SKM-1 treated with dmso at 0.1 percent for 144 hours (cell line): Measurements from ENCODE around the gene CSN3.
"Not testable (repeated sequence)": the region's sequence is repeated elsewhere in the genome, so short reads cannot be mapped to it uniquely, and the experiment has no call there.

Experiments used
- DNase-seq: peaks from one replicate; lab custom pipeline; 2025; ENCODE audit not compliant: unreplicated experiment; lab: John Stamatoyannopoulos, UW

Gene CSN3, protein sequence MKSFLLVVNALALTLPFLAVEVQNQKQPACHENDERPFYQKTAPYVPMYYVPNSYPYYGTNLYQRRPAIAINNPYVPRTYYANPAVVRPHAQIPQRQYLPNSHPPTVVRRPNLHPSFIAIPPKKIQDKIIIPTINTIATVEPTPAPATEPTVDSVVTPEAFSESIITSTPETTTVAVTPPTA

DNA sequence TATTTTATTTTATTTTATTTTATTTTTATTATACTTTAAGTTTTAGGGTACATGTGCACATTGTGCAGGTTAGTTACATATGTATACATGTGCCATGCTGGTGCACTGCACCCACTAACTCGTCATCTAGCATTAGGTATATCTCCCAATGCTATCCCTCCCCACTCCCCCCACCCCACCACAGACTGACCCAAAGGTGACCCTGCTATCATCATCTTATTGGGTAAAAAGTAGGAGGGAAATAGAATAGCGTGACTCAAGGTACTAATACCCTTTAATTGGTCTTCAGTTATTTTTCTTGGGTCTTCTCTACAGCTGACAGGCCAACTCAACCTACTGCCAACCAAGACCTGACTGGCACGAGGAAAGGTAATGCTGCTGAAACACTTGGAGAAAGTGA, at the start of gene CSN3:
Gene CSN3 (plus strand): TSS at position 301 of the 400 bp plus-strand sequence. CDS start 2,223 bp downstream, outside the sequence.
- not testable (repeated sequence) for DNase-seq

DNA sequence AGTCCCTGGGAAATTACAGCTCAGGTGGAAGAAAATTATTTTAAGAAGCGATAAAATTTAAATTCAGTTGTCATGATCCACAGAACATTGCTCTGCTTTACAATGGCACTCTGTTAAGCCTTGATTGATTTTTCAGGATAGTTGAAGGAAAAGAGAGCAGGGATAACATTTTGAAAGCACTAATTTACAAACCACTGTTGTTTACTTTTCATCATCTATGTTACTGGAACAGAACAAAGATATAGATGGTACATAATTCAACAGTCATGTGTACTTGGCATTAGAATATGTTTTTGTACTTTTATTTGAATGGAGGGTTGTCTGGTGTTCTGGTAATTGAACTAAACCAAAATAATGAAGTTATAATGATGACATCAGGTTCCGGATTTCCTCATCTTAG, 49.5 kb upstream of the CSN3 start:
- DNase-seq = no peak

DNA sequence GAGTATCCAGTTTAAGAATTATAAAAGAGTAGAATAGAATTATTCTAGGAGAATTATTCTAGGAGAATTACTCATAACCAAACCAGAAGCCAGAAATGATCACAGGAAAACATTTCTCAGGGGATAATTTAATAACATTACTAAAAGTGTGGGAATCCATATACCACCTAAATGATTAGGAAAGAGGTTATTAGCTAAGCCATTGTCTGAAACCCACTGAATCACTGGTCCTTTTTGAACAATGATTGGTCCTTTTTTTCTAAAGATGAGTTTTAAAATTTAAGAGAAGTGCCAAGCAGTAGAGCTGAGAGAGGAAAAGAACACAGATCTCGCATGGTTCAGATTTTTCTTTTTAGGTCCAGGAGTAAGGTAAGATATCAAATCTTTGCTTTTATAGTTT, 47.0 kb upstream of the CSN3 start, which contains the start of gene ODAM:
Gene ODAM (plus strand): TSS at position 301 of the 400 bp plus-strand sequence. CDS start 819 bp downstream, outside the sequence.
- DNase-seq = no peak

DNA sequence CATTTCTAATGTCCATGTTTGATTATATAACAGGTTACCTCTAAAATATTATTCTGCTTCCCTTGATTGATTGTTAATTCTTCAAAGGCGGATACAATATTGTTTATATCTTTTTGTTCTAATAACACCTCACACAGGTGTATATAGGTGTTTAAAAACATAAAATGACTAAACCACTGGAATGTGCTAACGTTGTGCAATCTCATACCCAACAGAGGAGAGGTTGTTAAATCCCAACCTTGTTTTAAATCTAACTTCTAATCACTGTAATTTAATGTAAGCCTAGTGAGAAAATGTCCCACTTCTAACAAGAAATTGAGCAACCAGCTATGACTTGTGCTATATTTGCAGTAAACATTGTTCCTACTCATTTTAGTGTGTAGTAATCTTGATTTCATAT, 45.5 kb upstream of the CSN3 start:
- no peak for DNase-seq

DNA sequence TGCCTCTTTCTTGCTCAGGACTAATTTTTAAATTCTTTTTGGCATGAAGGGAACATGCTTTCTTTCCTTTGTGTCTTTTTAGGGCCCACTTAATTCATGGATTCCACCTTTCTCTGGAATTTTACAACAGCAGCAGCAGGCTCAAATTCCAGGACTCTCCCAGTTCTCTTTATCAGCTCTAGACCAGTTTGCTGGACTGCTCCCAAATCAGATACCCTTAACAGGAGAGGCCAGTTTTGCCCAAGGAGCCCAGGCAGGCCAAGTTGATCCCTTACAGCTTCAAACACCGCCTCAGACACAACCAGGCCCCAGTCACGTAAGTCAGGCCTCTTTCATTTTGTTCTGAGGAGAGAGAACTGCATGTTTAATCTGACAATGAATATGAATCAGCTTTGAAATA, 44.6 kb upstream of the CSN3 start:
- DNase-seq = no peak

DNA sequence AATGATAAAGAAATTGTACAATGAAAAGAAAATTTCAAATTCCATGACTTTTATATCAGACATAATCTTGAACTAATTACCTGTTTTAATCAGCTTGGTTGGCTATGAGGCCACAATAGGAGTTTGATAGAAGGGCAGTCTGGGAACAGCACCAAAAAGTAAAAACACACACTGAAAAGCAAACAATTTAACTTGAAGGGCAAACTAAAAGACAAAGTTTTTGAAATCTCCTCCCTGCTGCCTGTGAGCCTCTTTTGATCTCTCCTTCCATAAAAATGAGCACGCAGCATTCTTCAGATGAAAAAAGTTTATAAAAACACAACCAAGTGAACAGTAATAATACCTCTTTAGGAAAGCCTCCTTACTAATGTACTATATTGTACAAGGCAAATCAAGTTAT, 38.8 kb upstream of the CSN3 start:
- DNase-seq = no peak

DNA sequence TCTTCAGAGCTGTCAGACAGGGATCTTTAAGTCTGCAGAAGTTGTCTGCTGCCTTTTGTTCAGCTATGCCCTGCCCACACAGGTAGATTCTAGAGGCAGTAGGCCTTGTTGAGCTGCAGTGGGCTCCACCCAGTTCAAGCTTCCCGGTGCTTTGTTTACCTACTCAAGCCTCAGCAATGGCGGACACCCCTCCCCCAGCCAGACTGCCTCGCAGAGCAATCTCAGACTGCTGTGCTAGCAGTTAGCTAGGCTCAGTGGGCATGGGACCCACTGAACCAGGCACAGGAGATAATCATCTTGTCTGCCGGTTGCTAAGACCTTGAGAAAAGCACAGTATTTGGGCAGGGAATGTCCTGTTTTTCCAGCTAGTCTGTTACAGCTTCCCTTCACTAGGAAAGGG, 29.6 kb upstream of the CSN3 start:
- not testable (repeated sequence) for DNase-seq

DNA sequence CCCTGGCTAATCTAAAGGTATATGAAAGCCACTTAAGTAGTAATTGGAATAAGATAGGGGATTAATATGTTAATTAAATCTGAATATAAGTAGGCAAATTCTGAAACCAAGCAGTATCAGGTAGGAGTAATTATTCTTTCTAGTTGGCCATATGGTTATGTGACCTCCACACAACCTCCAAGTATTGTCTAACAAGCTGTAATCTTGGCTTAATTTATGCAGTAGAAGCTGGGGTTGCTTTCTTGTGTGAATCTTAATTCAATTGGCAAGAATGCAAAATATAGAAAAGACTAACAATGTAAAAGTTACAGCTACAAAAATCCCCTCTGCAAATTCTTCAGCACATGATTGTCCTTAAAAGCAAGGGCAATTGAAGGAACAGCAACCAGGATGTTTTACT, 26.3 kb upstream of the CSN3 start:
- not testable (repeated sequence) for DNase-seq

DNA sequence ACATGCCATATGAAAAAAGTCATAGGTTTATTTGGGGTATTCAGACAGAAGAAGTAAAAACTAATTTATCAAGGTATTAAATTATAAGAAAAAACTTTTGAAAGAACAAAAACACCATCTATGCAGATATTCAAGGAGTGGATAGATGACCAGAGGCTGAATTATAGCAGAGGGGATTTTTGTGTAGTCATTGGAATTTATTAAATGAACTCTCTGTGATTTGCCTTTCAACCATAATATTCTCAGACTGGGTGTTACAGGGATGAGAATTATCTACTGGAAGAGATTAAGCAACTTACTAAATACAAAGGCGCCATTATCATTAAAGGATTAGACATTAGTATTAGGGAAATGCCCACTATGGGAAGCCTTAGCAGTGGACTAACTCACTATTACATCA, 25.8 kb upstream of the CSN3 start:
- DNase-seq = not testable (repeated sequence)

DNA sequence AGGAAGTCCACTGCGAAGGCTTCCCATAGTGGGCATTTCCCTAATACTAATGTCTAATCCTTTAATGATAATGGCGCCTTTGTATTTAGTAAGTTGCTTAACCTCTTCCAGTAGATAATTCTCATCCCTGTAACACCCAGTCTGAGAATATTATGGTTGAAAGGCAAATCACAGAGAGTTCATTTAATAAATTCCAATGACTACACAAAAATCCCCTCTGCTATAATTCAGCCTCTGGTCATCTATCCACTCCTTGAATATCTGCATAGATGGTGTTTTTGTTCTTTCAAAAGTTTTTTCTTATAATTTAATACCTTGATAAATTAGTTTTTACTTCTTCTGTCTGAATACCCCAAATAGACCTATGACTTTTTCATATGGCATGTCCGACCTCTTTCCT, 21.0 kb upstream of the CSN3 start:
- DNase-seq = not testable (repeated sequence)

DNA sequence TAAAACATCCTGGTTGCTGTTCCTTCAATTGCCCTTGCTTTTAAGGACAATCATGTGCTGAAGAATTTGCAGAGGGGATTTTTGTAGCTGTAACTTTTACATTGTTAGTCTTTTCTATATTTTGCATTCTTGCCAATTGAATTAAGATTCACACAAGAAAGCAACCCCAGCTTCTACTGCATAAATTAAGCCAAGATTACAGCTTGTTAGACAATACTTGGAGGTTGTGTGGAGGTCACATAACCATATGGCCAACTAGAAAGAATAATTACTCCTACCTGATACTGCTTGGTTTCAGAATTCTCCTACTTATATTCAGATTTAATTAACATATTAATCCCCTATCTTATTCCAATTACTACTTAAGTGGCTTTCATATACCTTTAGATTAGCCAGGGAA, 20.6 kb upstream of the CSN3 start:
- DNase-seq = not testable (repeated sequence)

DNA sequence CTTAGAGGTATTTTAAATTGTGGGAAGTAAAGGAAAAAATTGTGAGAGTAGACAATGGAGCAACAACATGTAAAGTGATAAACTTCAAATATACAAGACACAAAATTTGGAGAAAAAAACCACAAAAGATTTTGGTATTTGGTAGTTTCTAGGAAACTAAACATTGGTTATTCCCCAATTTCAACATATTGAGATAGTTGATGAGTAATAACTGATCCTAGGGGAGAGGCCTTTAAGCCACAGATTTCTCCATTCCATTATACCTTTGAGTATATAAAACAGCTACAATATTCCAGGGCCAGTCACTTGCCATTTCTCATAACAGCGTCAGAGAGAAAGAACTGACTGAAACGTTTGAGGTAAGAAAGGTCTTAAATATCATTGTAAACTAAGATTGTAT, 16.6 kb upstream of the CSN3 start, which contains the start of gene FDCSP:
Gene FDCSP (plus strand): TSS at position 301 of the 400 bp plus-strand sequence. CDS start 5,071 bp downstream, outside the sequence.
- no peak for DNase-seq

DNA sequence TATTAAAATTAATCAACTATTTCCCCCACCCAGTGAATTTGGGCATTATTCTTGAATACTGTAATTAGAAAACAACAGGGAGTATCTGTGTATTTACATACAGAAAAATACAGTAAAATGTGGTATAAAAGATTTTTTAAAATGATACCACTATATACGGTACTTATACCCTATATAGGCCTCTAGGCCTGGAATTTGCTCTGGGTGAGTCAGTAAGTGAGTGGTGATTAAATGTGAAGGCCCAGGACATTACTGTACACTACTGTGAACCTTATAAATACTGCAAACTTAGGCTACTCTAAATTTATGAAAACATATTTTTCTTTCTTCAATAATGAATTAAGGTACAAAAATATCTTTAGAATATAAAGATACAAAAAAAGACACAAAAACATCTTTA, 6.3 kb upstream of the CSN3 start:
- no peak for DNase-seq

DNA sequence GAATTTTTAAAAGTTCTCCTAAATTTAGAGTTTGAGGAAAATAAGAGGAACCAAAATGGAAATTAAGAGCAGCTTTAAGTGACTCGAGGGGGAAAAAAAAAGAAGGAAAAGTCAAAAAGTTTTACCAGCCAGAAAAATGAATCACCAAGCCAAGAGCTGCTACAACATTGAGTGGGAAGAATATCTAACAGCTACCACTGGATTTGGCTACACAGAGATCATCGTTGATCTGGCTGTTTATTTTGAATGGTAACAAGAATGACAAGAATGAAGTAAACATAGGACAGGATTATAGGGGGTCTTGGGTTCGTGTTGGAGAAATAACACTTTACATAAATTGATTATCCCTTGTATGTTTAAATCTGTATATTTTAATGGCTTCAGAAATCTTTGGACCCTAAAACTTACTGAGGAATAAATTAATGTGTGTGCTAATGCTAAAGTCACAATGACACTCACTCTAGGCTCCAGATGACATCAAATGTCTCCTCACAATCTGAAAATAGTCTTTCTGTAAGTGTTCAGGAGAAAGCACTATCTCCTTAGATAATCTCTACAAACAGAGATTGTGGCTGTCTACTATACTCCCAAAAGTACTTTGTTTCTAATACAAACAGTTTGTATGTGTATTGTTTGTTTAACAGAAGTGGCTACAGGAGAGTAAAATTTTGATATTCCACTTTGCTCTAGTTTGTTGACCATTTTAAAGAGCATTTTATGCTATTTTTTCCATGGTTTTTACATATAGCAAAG, 3.1 kb upstream of the CSN3 start:
- no peak for DNase-seq

DNA sequence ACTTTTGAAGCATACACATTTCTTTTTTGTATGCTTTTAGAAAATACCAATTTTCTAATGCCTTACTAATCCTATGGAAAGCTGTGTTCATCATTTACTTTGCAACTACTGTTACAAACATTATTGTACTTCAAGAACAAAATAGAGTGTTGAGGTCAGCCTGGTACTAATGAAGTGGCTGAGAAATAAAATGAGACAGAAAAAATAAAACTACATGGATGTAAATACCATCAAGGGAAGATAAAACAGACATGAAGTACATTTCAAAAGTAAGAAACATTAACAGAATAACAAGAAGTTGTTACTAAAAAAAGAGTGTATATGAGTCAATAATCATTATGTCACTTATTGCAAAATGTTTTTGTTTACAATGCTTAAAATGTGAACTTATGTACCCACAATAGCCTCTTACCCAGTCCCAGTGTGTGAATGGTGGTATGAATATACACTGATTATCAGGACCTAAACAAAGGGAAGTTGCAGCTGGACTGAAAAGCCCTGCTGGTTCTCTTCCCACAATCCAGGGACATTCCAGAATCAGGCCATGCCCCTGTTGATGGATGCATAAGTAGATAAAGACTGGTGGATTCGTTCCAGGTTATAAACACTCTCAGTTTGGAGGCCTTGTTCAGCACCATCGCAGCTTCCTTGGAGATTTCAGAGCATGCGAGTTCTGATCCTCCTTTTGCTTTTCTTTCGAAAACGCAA, 2.4 kb upstream of the CSN3 start:
- no peak for DNase-seq

DNA sequence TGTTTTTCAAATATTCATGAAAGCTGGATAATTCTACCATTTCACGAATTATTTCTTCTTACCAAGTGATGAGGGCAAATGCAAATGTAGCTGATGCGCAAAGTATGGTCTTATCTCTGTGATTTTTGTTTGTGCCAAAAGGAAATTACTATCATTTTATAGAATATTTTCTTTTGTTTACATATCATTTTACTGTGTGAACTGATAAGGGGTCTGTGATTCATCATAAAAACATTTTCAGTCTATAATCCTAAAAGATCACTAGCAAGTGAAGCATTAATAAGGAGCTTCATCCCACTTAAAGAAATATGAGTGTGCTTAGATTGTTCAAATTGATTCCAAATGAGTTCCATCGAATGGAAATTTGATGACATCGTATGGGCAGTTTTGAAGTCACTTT, 694 bp downstream of the CSN3 start:
- no peak for DNase-seq

DNA sequence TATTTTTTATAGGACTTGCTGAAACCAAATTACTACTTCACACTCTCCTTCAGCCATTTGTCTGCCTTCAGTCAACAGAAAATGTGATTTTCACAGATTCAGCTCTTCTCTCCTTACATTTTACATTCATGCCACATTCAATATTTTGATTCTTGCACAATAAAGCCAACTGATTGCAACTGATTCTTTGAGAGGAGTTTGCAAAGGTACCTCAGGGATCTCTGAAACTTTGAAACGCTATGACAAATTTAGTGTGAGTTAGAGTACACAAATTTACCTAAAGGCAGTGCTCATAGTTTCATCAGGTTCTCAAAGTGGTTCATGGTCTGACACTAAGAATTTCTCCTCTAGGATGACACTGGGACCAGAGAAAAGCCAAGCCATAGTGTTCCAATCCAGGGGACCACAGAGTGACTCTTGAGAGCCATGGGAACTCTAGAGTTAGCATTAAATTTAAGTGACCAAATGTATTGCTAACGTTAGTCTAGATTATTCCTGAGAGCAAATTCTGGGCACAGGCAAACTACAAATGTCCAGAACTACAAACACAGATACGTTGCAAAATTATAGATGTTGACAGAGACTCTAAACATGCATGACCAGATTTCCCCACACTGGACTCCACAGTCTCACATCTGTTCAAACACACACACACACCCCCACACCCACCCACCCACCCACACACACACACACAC, 9.0 kb downstream of the CSN3 start:
- no peak for DNase-seq

DNA sequence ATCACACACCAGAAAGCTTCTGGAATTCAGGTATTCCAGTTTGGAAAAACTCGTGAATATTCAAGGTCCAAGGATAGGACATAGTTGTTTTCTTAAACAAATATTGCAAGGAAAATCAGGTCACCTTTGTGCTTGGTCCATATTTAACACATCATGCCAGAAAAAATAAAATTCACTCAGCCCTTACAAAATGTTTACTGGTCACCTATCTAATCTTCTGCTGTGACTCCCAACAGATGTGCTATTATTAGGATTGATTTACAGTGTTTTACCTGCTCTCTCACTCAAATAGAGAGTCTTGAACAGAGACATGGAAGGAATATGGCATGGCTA, 9.5 kb downstream of the CSN3 start:
- DNase-seq = no peak

DNA sequence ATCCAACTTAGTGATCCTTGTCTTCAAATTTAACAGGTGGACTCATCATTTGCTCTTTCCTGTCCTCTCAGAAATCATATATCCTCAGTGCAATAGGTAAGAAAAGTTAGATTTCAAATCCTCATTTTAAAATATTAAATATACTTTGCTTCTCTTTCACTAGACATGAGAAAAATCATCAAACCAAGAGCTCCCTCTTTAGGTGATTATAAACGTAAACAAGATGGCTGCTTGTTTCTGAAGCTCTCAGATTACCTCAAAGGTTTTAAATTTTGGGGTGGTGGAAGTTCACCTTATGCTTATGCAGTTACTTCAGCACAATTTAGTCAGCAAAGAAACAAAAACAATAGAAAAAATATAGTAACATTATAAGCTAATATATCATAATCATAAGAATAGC, 27.3 kb downstream of the CSN3 start:
- DNase-seq = no peak

DNA sequence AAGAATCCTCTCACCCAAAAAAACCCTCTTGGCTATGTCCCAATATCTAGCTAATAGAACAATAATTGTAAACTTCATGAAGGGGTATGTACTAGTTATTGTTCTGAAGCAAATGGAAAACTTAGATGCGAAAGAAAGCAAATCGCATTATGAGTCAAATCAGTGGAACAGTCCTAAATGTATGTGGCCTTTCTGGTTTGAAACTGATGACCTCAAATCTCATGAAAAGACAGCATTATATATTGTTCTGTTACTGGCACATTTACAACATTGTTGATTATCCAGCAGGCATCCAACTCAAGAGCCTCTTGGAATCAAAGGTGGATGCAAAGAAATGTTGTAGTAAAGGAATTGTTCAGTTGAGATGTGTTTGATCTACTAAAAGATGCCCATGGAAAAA, 34.7 kb downstream of the CSN3 start:
- DNase-seq = no peak

DNA sequence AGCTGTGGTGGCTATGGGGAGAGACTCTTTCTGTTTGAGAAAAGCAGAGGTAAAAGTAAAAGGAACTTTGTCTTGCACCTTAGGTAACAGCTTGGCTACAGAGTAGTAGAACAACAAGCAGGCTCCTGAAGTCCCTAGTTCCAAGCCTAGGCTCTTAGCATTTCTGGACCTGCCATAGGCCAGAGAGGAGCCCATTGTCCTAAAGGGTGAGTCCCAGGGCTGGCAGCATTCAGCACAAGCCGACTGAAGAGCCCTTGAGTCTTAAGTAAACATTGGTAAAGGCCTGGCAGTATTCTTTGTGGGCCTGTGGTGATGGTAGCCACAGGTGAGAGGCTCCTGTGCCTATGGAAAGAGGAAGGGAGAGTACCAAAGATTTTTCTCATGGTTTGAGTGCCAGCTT, 38.2 kb downstream of the CSN3 start:
- no peak for DNase-seq

DNA sequence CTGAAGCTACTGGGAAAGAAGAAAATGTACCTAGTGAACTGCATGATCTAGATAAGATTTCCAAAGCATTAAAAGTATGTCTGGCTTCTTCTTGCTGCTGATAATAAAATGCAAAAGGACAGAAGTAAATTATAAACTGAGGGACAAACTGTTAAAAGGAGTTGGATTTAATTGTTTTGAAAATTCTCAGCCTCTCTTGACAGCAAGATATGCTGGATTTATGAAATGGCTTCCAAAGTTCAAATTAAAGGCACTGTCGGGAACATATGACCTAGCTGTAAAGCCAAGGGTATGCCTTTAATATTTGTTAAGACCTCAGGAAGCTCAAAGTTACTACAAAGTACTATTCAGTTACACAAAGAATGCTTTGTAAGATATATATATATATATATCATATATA, 46.3 kb downstream of the CSN3 start:
- DNase-seq = no peak
